Ishikawa (cell line): ENCODE measurements around the gene ZFP36L2.

Experiments used
- CEBPB ChIP-seq: IDR thresholded peaks from 2 replicates; pipeline ENCODE4 v1.6.1; 2012
- CREB1 ChIP-seq: IDR thresholded peaks from 2 replicates; pipeline ENCODE4 v1.6.1; 2012; ENCODE audit warnings: low read depth
- EGR1 ChIP-seq: IDR thresholded peaks from 2 replicates; pipeline ENCODE4 v1.6.1; 2012
- EP300 ChIP-seq: IDR thresholded peaks from 2 replicates; pipeline ENCODE4 v1.6.1; 2012; ENCODE audit warnings: borderline replicate concordance
- FOXM1 ChIP-seq: IDR thresholded peaks from 2 replicates; pipeline ENCODE4 v1.6.1; 2012; ENCODE audit warnings: low read depth, borderline replicate concordance
- NFIC ChIP-seq: IDR thresholded peaks from 2 replicates; pipeline ENCODE4 v1.6.1; 2012
- RAD21 ChIP-seq: IDR thresholded peaks from 2 replicates; pipeline ENCODE4 v1.6.1; 2012; ENCODE audit warnings: low read depth
- TAF1 ChIP-seq: IDR thresholded peaks from 2 replicates; pipeline ENCODE4 v1.6.1; 2012; ENCODE audit warnings: low read depth, mild to moderate bottlenecking
- TCF12 ChIP-seq: IDR thresholded peaks from 2 replicates; pipeline ENCODE4 v1.6.1; 2012; ENCODE audit warnings: low read depth
- TEAD4 ChIP-seq: IDR thresholded peaks from 2 replicates; pipeline ENCODE4 v1.6.1; 2012
- YY1 ChIP-seq: IDR thresholded peaks from 2 replicates; pipeline ENCODE4 v1.6.1; 2012; ENCODE audit warnings: low read depth
- ZBTB7A ChIP-seq: IDR thresholded peaks from 2 replicates; pipeline ENCODE4 v1.6.1; 2012; ENCODE audit warnings: low read depth
- TF ChIP-seq, protein P1 (sequence below): IDR thresholded peaks from 2 replicates; pipeline ENCODE4 v1.6.1; 2012
- TF ChIP-seq, protein P2 (sequence below): IDR thresholded peaks from 2 replicates; pipeline ENCODE4 v1.6.1; 2012
- TF ChIP-seq, protein P3 (sequence below): IDR thresholded peaks from 2 replicates; pipeline ENCODE4 v1.6.1; 2012; ENCODE audit warnings: low read depth, mild to moderate bottlenecking

The ZFP36L2 gene

DNA sequence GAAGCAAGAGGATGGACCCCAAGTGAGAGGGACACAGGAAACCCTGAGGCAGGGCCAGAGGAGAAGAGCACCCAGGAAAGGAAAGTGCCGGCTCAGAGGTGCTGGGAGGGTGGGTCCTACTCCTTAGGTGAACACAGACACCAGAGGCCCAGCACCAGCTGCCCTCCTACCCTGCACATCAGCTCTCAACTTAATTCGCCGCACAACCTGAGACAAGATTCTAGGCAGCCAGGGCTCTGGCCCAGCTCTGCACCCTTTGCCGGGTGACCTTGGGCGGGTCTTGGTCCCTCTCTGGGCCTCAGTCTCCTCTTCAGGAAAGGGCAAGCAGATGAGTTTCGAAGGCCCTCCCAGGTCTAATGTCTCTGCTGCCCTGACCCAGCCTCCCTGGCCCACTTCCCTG is 28.1 kb downstream of the ZFP36L2 start:
- TF ChIP-seq FOXM1, result no peak

DNA sequence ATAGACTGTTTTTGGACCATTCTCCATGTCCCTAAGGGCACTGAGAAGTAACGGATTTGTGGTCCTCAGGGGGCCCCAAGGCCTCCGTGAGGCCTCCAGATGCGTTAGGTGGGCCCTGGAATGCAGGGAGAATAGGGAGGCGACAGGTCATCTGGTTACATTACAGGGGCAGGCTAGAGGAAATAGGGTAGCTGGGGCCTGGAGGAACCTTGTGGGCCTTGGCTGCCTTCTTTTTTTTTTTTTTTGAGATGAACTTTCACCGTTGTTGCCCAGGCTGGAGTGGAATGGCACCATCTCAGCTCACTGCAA is 28.9 kb downstream of the ZFP36L2 start:
- TF ChIP-seq RAD21, result no peak
- TF ChIP-seq NFIC, result no peak
- no peak for TF ChIP-seq CEBPB
- TF ChIP-seq CREB1, result no peak
- no peak for TF ChIP-seq ZBTB7A
- TF ChIP-seq EP300, result no peak
- no peak for TF ChIP-seq YY1
- no peak for TF ChIP-seq EGR1
- no peak for TF ChIP-seq TAF1
- no peak for TF ChIP-seq TCF12

DNA sequence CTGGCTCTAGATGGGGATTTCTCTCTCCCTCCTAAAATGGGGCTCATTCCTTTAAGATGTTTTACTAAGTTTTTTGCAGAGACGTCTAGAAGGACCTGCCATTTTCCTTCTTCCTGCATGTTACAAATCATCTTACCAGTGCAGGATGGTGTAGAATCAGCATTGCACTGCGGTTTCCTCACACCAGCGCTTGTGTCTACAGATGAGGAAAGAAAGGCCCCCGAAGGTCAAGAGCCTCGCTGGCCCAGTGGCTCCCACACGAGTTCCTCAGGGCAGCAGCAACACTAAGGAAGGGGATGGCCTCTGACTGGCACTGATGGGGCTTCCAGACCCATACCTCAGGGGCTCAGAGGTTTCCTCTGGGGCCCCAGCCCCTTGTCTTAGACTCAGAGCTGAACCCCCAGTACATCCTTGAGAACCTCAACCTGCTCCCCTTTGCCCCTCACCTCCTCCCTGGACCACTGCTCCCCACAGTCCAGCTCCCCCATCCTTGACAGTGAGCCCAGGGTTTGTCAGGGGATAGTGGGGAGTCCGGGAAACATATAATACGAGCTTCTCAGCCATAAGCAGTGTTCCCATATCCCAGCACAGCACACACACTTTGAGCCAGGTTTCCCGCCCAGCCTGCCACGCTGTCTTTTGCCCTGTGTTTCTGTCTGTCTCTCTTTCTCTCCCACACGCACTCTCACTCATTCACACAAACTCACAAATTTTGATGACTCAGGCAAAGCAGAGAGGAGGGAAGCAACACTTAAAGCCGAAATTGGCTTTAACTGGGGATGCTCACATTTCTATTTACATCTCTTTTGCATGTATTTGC is 29.4 kb downstream of the ZFP36L2 start:
- TF ChIP-seq TAF1, result no peak
- no peak for TF ChIP-seq ZBTB7A
- TF ChIP-seq, protein P1, sequence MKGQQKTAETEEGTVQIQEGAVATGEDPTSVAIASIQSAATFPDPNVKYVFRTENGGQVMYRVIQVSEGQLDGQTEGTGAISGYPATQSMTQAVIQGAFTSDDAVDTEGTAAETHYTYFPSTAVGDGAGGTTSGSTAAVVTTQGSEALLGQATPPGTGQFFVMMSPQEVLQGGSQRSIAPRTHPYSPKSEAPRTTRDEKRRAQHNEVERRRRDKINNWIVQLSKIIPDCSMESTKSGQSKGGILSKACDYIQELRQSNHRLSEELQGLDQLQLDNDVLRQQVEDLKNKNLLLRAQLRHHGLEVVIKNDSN, result no peak
- no peak for TF ChIP-seq CEBPB
- no peak for TF ChIP-seq TCF12
- TF ChIP-seq, protein P2, sequence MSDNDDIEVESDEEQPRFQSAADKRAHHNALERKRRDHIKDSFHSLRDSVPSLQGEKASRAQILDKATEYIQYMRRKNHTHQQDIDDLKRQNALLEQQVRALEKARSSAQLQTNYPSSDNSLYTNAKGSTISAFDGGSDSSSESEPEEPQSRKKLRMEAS, result no peak
- TF ChIP-seq, protein P3, sequence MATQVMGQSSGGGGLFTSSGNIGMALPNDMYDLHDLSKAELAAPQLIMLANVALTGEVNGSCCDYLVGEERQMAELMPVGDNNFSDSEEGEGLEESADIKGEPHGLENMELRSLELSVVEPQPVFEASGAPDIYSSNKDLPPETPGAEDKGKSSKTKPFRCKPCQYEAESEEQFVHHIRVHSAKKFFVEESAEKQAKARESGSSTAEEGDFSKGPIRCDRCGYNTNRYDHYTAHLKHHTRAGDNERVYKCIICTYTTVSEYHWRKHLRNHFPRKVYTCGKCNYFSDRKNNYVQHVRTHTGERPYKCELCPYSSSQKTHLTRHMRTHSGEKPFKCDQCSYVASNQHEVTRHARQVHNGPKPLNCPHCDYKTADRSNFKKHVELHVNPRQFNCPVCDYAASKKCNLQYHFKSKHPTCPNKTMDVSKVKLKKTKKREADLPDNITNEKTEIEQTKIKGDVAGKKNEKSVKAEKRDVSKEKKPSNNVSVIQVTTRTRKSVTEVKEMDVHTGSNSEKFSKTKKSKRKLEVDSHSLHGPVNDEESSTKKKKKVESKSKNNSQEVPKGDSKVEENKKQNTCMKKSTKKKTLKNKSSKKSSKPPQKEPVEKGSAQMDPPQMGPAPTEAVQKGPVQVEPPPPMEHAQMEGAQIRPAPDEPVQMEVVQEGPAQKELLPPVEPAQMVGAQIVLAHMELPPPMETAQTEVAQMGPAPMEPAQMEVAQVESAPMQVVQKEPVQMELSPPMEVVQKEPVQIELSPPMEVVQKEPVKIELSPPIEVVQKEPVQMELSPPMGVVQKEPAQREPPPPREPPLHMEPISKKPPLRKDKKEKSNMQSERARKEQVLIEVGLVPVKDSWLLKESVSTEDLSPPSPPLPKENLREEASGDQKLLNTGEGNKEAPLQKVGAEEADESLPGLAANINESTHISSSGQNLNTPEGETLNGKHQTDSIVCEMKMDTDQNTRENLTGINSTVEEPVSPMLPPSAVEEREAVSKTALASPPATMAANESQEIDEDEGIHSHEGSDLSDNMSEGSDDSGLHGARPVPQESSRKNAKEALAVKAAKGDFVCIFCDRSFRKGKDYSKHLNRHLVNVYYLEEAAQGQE, result no peak
- no peak for TF ChIP-seq EP300
- TF ChIP-seq EGR1, result no peak
- no peak for TF ChIP-seq YY1
- TF ChIP-seq CREB1, result no peak
- TF ChIP-seq TEAD4, result no peak
- TF ChIP-seq FOXM1, result no peak
- TF ChIP-seq RAD21, result no peak
- TF ChIP-seq NFIC, result no peak

DNA sequence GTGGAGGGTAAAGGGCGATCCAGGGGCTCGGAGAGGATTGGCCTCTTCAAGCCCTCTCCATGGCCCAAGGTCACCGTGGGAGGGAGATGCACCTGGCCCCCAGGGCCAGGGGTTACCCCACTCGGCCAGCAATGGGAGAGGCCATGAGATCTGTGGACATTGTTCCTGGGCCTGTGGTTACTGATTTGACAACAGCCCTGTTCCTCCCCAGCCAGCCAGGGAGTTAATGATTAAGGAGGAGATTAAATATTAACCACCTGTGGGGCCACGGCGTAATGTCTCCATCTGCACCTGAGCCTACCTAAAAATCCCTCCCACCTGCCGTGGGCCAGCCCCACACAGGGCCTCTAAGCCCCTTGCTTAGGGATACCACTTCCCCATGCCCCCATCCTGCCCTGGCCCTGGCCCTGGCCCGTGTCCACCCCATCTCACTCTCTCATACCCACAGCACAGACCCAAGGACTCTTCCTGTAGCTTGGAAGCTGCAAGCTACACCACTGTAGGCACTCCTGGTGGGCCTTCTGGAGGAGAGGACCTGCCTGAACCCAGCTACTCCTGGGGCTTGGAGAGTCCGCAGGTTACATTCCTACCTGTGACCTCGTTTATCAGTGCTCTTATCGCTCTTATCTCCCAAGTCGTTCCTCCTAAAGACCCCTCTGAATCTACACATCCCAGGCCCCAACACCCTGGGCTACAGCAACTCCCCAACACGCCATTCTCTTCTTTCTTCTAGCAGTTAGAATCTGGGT is 32.1 kb downstream of the ZFP36L2 start:
- TF ChIP-seq FOXM1 (no peak), NFIC (no peak), TEAD4 (no peak), EGR1 (no peak), RAD21 (no peak), CREB1 (no peak), ZBTB7A (no peak), EP300 (no peak), YY1 (no peak), TCF12 (no peak), TAF1 (no peak), CEBPB (no peak)
- TF ChIP-seq, protein P2, result no peak
- TF ChIP-seq, protein P1, result no peak
- TF ChIP-seq, protein P3, result no peak

DNA sequence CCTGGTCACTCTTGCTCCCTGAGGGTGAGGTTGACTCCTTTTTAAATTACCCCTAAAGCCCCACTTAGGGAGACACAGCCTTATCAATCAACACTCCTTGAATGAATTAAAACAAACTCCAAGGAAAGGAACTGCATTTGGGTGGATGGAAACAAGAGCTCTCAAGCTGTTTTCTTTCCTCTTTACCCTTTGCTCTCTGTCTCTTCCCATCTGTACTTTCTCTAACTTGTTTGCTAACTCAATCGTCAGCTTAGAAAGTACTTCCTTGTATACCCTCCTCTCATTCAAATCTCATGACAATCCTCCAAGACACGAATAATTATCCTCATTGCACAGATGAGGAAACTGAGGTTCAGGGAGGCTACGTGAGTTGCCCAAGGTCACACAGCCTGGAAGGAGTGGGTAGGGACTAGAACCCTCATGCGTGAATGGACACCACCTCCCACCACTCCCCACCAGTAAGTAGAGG is 32.7 kb downstream of the ZFP36L2 start:
- no peak for TF ChIP-seq CEBPB
- TF ChIP-seq, protein P1, result no peak
- TF ChIP-seq EGR1, result no peak
- no peak for TF ChIP-seq RAD21
- TF ChIP-seq TCF12, result no peak
- no peak for TF ChIP-seq YY1
- TF ChIP-seq, protein P2, result no peak
- TF ChIP-seq EP300, result no peak
- TF ChIP-seq TAF1, result no peak
- no peak for TF ChIP-seq CREB1
